Loucy (cell line): ENCODE measurements around the gene BSN.

Experiments
- H2AFZ ChIP-seq: fragments of 200-600 bp; sonication (generic); 2 replicates; pipeline ENCODE4 v1.6.0; 2016; ENCODE audit warnings: antibody characterized with exemption, mild to moderate bottlenecking, low read length, moderate library complexity
- H3F3A ChIP-seq: fragments of 200-600 bp; 2 replicates; pipeline ENCODE4 v1.6.0; 2016; ENCODE audit warnings: antibody characterized with exemption, low read depth, mild to moderate bottlenecking
- H3K27me3 ChIP-seq: fragments of 200-600 bp; sonication (generic); 2 replicates; pipeline ENCODE4 v1.6.1; 2014; ENCODE audit warnings: low read length, mild to moderate bottlenecking; ENCODE audit not compliant: insufficient read depth, poor library complexity, severe bottlenecking
- H3K36me3 ChIP-seq: fragments of 200-600 bp; sonication (generic); 2 replicates; pipeline ENCODE4 v1.6.1; 2016; ENCODE audit warnings: low read length; ENCODE audit not compliant: insufficient read depth
- H3K4me1 ChIP-seq: fragments of 200-600 bp; sonication (generic); 2 replicates; pipeline ENCODE4 v1.5.1; 2014; ENCODE audit warnings: low read length, mild to moderate bottlenecking; ENCODE audit not compliant: insufficient read depth, poor library complexity, severe bottlenecking
- H3K4me2 ChIP-seq: fragments of 200-600 bp; sonication (generic); 2 replicates; pipeline ENCODE4 v1.6.0; 2014; ENCODE audit warnings: antibody characterized with exemption, low read length, low read depth, mild to moderate bottlenecking; ENCODE audit not compliant: poor library complexity, severe bottlenecking
- H3K4me3 ChIP-seq: fragments of 200-600 bp; sonication (generic); 2 replicates; pipeline ENCODE4 v1.5.1; 2014; ENCODE audit warnings: low read length, mild to moderate bottlenecking, mixed read lengths; ENCODE audit not compliant: poor library complexity, severe bottlenecking
- H3K79me2 ChIP-seq: fragments of 200-600 bp; sonication (generic); 2 replicates; pipeline ENCODE4 v1.6.1; 2014; ENCODE audit warnings: low read length; ENCODE audit not compliant: insufficient read depth
- H3K9ac ChIP-seq: fragments of 200-600 bp; sonication (generic); 2 replicates; pipeline ENCODE4 v1.6.0; 2014; ENCODE audit warnings: mild to moderate bottlenecking, low read depth, low read length, moderate library complexity; ENCODE audit not compliant: poor library complexity, severe bottlenecking
- H3K9me2 ChIP-seq: fragments of 200-600 bp; sonication (generic); replicated peaks from 2 replicates; pipeline ENCODE4 v1.6.1; 2016; ENCODE audit warnings: low read depth, low read length, mixed read lengths
- H3K9me3 ChIP-seq: fragments of 200-600 bp; sonication (generic); 2 replicates; pipeline ENCODE4 v1.6.1; 2014; ENCODE audit warnings: mild to moderate bottlenecking, antibody characterized with exemption, low read length, low read depth; ENCODE audit not compliant: insufficient read depth
- H4K20me1 ChIP-seq: fragments of 200-600 bp; sonication (generic); 2 replicates; pipeline ENCODE4 v1.6.0; 2014; ENCODE audit warnings: antibody characterized with exemption, low read length, mild to moderate bottlenecking; ENCODE audit not compliant: insufficient read depth, poor library complexity, severe bottlenecking
- EZH2phosphoT487 ChIP-seq: fragments of 200-600 bp; IDR thresholded peaks from 2 replicates; pipeline ENCODE4 v1.6.1; 2018; ENCODE audit warnings: antibody characterized with exemption, mild to moderate bottlenecking, moderate library complexity, borderline replicate concordance
- TF ChIP-seq, protein P1 (sequence below): fragments of 200-600 bp; sonication (generic); conservative IDR thresholded peaks from 2 replicates; pipeline ENCODE4 v1.5.1; 2014; ENCODE audit warnings: mild to moderate bottlenecking, antibody characterized with exemption, low read length

The BSN gene

GRCh38 chr3:49650177-49650576 lies 95.9 kb downstream of the BSN start:
- H3K4me2 ChIP-seq: peak overlapping the region; percentile 76

DNA sequence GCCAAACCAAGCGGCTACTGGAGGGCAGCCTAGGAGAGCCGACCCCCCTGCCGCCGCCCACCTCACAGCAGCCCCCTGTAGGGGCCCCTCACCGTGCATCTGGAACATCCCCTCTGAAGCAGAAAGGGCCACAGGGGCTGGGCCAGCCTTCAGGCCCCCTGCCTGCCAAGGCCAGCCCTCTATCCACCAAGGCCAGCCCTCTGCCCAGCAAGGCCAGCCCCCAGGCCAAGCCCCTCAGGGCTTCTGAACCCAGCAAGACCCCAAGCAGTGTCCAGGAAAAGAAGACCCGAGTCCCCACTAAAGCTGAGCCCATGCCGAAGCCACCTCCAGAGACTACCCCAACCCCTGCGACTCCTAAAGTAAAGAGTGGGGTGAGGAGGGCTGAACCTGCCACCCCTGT lies 96.4 kb downstream of the BSN start:
- Histone ChIP-seq H3F3A (no peaks in the 10 kb centered on the region), H4K20me1 (no peaks in the 10 kb centered on the region), H3K4me2 (peak overlapping the region; percentile 76), H3K9me3 (no peaks in the 10 kb centered on the region), H3K36me3 (no peaks in the 10 kb centered on the region), H3K9me2 (no peaks in the 10 kb centered on the region), H2AFZ (no peak overlapping the region), H3K4me3 (no peak overlapping the region), H3K9ac (no peak overlapping the region), H3K4me1 (peaks cover 39% of the 10 kb centered on the region), H3K27me3 (no peaks in the 10 kb centered on the region), H3K79me2 (no peaks in the 10 kb centered on the region)
- TF ChIP-seq, protein P1, sequence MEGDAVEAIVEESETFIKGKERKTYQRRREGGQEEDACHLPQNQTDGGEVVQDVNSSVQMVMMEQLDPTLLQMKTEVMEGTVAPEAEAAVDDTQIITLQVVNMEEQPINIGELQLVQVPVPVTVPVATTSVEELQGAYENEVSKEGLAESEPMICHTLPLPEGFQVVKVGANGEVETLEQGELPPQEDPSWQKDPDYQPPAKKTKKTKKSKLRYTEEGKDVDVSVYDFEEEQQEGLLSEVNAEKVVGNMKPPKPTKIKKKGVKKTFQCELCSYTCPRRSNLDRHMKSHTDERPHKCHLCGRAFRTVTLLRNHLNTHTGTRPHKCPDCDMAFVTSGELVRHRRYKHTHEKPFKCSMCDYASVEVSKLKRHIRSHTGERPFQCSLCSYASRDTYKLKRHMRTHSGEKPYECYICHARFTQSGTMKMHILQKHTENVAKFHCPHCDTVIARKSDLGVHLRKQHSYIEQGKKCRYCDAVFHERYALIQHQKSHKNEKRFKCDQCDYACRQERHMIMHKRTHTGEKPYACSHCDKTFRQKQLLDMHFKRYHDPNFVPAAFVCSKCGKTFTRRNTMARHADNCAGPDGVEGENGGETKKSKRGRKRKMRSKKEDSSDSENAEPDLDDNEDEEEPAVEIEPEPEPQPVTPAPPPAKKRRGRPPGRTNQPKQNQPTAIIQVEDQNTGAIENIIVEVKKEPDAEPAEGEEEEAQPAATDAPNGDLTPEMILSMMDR: no peak
- no peak for TF ChIP-seq EZH2phosphoT487

More at GRCh38 chr3:49650177-49650576, 95.9 kb downstream of the BSN start:
- no peaks in the 10 kb centered on the region for H3F3A ChIP-seq
- no peaks in the 10 kb centered on the region for H4K20me1 ChIP-seq
- H2AFZ ChIP-seq: no peak overlapping the region
- peaks cover 39% of the 10 kb centered on the region for H3K4me1 ChIP-seq
- no peaks in the 10 kb centered on the region for H3K36me3 ChIP-seq
- no peak for TF ChIP-seq EZH2phosphoT487
- TF ChIP-seq, protein P1: no peak
- no peaks in the 10 kb centered on the region for H3K27me3 ChIP-seq
- no peaks in the 10 kb centered on the region for H3K79me2 ChIP-seq
- H3K9me2 ChIP-seq: no peaks in the 10 kb centered on the region
- H3K9ac ChIP-seq: no peak overlapping the region
- no peak overlapping the region for H3K4me3 ChIP-seq
- no peaks in the 10 kb centered on the region for H3K9me3 ChIP-seq

- H2AFZ ChIP-seq: no peak overlapping the region
- no peaks in the 10 kb centered on the region for H3K9me2 ChIP-seq
- no peak overlapping the region for H3K4me3 ChIP-seq
- no peaks in the 10 kb centered on the region for H3K79me2 ChIP-seq
- TF ChIP-seq EZH2phosphoT487: no peak
- TF ChIP-seq, protein P1: no peak
- H3K4me2 ChIP-seq: no peak overlapping the region
- H3K36me3 ChIP-seq: no peaks in the 10 kb centered on the region
- H3K9ac ChIP-seq: no peak overlapping the region
- H3K27me3 ChIP-seq: no peaks in the 10 kb centered on the region
- H3K9me3 ChIP-seq: no peaks in the 10 kb centered on the region
- H3K4me1 ChIP-seq: peaks cover 35% of the 10 kb centered on the region
- H4K20me1 ChIP-seq: no peaks in the 10 kb centered on the region
- H3F3A ChIP-seq: no peaks in the 10 kb centered on the region
Observed at GRCh38 chr3:49652218-49652902, 98.1 kb downstream of the BSN start.
